Activated naive CD8-positive, alpha-beta T cell treated with anti-CD3 and anti-CD28 coated beads for 36 hours (primary cell): ENCODE data around the gene NRXN3. TPM values are rescaled to one million over a fixed set of nuclear protein-coding genes. Genes with fewer than 3 reads are reported as not detected.

Experiments
- DNase-seq: peaks from one replicate; pipeline ENCODE4 v3.0.0; 2021
- H3K27ac Mint-ChIP-seq: one replicate; pipeline ENCODE4 v1.8.0; 2022; ENCODE audit warnings: mild to moderate bottlenecking, moderate library complexity, mixed read lengths
- H3K27me3 Mint-ChIP-seq: one replicate; pipeline ENCODE4 v1.8.0; 2022; ENCODE audit warnings: mild to moderate bottlenecking, mixed read lengths
- H3K36me3 Mint-ChIP-seq: one replicate; pipeline ENCODE4 v1.8.0; 2021; ENCODE audit warnings: mild to moderate bottlenecking, mixed read lengths
- H3K4me1 Mint-ChIP-seq: one replicate; pipeline ENCODE4 v1.8.0; 2021; ENCODE audit warnings: mixed read lengths
- H3K4me3 Mint-ChIP-seq: one replicate; pipeline ENCODE4 v1.8.0; 2022; ENCODE audit warnings: mild to moderate bottlenecking, moderate library complexity, mixed read lengths
- H3K9me3 Mint-ChIP-seq: one replicate; pipeline ENCODE4 v1.8.0; 2022; ENCODE audit warnings: mixed read lengths
- total RNA-seq, 2 experiments: library from RNA; stranded (reverse); gene quantifications; one replicate each; pipeline ENCODE4 v1.2.3, GENCODE V29; 2021

NRXN3 gene
- total RNA-seq, 2 experiments from 2014 or later, result not detected

DNA sequence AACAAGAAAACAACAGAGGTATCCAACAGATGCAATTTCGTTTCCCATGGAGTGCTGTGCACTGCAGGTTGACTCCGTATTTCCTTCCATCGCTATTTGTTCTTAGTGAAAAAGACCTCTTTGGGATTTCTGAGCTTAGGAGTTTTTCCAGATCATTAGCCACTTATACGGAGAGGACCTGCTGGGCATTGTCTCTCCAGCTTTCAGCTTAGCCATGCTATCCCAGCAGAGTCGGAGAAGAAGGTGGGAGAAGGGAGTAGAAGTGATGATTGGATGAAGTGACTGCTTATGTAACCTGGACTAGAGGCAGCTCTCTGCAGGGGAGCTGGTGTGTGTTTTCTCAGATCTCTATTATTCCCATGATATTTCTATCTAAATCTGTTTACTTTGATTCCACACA is 1303.5 kb downstream of the NRXN3 start:
- no peaks in the 10 kb centered on the region for H3K27me3 Mint-ChIP-seq
- no peak for DNase-seq
- H3K4me1 Mint-ChIP-seq, result no peaks in the 10 kb centered on the region
- peaks cover 1% of the 10 kb centered on the region for H3K9me3 Mint-ChIP-seq
- H3K27ac Mint-ChIP-seq, result no peak overlapping the region
- no peak overlapping the region for H3K4me3 Mint-ChIP-seq
- H3K36me3 Mint-ChIP-seq, result peaks cover 1% of the 10 kb centered on the region

DNA sequence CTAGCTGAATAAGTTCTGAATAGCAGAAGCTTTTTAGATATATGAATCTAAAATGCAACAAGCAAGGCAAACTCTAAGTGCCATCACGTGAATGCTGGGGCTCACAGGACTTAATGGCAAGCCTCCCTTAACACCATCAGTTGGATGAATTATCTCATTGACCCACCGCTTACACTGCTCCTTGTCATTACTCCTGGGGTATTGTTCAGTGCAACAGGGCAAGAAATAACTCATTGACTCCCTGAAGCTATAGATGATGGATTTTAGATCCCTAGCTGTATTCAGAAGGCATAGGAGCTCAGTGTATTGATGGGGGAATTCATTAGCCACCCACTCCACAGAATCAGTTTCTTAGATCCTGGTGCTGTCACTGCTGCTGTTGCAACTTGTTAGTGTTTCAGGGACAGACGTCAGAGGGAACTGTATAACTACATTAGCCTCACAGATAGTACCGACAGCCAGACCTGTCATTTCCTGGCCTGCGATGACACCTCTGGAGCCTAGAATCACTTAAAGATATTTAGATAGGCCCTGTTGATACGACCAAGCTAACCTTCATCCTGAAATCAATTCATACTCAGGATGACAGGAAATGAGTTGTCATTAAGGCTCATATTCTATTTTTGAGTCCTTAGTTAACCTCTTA is 1305.8 kb downstream of the NRXN3 start:
- Mint-ChIP-seq H3K27me3 (no peaks in the 10 kb centered on the region), H3K9me3 (peaks cover 3% of the 10 kb centered on the region), H3K4me1 (no peaks in the 10 kb centered on the region), H3K36me3 (peaks cover 1% of the 10 kb centered on the region), H3K4me3 (no peak overlapping the region), H3K27ac (no peak overlapping the region)
- DNase-seq, result no peak

DNA sequence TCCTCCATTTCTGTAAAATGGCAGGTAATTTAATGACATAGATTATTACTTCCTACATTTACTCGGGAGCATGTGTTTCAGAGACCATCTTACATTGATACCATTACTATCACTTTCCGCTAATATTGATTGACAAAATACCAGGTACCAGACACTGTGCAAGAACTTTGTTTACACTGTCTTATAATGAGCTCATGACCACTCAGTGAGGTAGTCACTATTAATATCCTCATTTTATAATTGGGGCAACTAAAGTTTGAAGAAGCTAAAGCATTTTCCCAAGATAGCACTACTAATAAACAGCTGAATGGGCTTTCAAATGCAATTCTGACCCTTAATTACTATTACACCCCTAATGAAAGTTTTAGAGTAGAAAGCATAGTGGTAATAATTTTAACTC is 1306.4 kb downstream of the NRXN3 start:
- no peak overlapping the region for H3K27ac Mint-ChIP-seq
- H3K4me1 Mint-ChIP-seq, result no peaks in the 10 kb centered on the region
- DNase-seq, result no peak
- no peak overlapping the region for H3K4me3 Mint-ChIP-seq
- peaks cover 1% of the 10 kb centered on the region for H3K36me3 Mint-ChIP-seq
- H3K27me3 Mint-ChIP-seq, result no peaks in the 10 kb centered on the region
- H3K9me3 Mint-ChIP-seq, result peaks cover 3% of the 10 kb centered on the region

- no peak overlapping the region for H3K4me3 Mint-ChIP-seq
- H3K27me3 Mint-ChIP-seq, result no peaks in the 10 kb centered on the region
- H3K27ac Mint-ChIP-seq, result no peak overlapping the region
Observed at GRCh38 chr14:79480212-79480611, 1310.0 kb downstream of the NRXN3 start.

GRCh38 chr14:79482825-79483224 is 1312.7 kb downstream of the NRXN3 start:
- no peak for DNase-seq
- peaks cover 4% of the 10 kb centered on the region for H3K9me3 Mint-ChIP-seq
- no peak overlapping the region for H3K4me3 Mint-ChIP-seq
- H3K27ac Mint-ChIP-seq, result no peak overlapping the region
- H3K4me1 Mint-ChIP-seq, result no peaks in the 10 kb centered on the region
- H3K27me3 Mint-ChIP-seq, result no peaks in the 10 kb centered on the region
- no peaks in the 10 kb centered on the region for H3K36me3 Mint-ChIP-seq

More at GRCh38 chr14:79480212-79480611, 1310.0 kb downstream of the NRXN3 start:
- no peak for DNase-seq
- H3K36me3 Mint-ChIP-seq, result no peaks in the 10 kb centered on the region
- H3K4me1 Mint-ChIP-seq, result no peaks in the 10 kb centered on the region
- H3K9me3 Mint-ChIP-seq, result peaks cover 2% of the 10 kb centered on the region

DNA sequence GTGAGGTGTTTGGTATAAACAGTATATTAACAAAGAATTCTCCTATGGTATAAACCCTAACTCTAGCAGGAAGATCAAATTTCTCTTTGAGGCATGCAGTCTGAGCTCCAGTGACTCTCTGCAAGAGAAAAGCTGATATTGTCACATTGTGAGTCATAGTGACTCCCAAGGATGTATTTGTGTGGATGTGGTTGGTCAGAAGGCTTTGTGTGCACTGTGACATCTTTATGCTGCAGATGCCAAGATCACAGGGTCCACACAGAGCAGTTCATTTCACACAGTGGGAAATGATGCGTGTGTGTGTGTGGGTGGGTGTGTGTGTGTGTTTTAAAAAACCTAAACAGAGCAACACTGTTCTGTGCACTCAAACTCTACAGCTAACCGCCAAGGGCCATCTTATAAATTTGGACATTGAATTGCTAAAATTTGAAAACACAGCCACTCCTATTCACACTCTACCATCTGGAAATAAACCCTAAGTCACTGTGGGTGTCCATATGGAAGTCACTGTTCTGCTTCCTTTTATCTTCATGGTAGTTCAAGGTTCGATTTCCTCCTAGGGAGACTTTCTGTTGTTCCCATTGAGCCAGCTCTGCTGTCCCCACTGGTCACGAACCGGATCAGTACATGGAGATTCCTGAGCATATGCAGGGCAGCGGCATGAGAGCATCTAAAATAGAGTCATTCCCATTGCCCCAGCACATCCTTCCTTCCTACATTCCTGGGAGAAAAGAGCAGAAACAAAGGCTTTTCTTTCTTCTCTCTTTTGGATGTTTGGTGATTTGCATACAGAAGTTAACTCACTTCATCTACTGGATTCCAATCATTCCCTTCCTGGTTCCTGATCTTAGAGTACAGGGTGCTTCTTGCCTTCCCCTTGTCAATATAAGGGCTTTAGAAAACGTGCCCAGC is 1313.6 kb downstream of the NRXN3 start:
- Mint-ChIP-seq H3K36me3 (no peaks in the 10 kb centered on the region), H3K27ac (no peak overlapping the region), H3K4me3 (no peak overlapping the region), H3K9me3 (peaks cover 4% of the 10 kb centered on the region), H3K27me3 (no peaks in the 10 kb centered on the region), H3K4me1 (no peaks in the 10 kb centered on the region)
- DNase-seq, result no peak

- Mint-ChIP-seq H3K4me3 (no peak overlapping the region), H3K27me3 (no peaks in the 10 kb centered on the region), H3K4me1 (no peaks in the 10 kb centered on the region), H3K9me3 (peaks cover 6% of the 10 kb centered on the region), H3K36me3 (no peaks in the 10 kb centered on the region), H3K27ac (no peak overlapping the region)
- no peak for DNase-seq
Observed at GRCh38 chr14:79487632-79488031, 1317.5 kb downstream of the NRXN3 start.

DNA sequence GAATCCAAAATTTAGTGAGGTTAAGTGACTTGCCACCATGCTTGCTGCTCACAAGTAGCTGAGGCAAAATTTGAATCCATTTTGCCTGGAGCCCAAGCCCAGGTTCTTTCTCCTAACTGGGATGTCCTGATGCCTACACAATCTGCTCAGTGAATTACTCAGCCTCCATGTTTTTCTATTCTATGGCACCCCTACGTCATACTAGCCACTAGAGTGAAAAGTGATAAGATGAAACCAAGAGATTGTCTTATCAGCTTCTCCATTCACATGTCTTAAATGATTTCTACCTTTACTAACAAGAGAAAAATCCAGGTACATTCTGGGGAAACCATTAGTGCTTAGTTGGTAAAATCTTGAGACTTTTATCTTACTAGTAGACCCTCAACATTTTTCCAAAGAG is 1321.0 kb downstream of the NRXN3 start:
- Mint-ChIP-seq H3K4me1 (no peaks in the 10 kb centered on the region), H3K27ac (no peak overlapping the region), H3K27me3 (no peaks in the 10 kb centered on the region), H3K4me3 (no peak overlapping the region), H3K9me3 (peaks cover 6% of the 10 kb centered on the region), H3K36me3 (no peaks in the 10 kb centered on the region)
- no peak for DNase-seq

DNA sequence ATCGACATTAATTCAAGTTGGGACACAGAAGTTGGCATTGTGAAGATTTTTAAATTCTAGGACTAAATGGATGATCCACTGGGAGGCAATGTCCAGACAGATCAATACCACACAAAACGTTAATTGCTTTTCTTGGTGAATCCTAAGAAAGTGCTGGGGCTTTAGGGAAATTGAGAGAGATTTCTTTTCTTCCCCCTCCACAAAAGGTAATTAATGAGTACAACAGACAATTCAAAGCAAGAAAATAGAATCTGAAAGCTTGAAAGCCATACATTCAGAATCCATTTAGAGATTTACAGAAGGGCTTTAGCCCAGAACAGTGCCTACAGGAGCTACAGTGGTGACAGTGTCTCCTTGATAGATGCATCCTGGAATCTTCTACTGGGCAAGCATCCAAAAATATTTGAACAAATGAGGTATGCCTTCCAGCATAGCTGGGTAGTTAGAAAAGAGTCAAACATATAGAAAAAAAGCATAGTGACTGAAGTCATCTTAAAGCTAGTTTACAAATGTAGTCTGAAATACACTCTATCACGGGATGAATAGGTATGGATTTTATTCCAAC is 1323.0 kb downstream of the NRXN3 start:
- DNase-seq, result no peak
- no peak overlapping the region for H3K27ac Mint-ChIP-seq
- no peak overlapping the region for H3K4me3 Mint-ChIP-seq
- H3K36me3 Mint-ChIP-seq, result no peaks in the 10 kb centered on the region
- no peaks in the 10 kb centered on the region for H3K27me3 Mint-ChIP-seq
- no peaks in the 10 kb centered on the region for H3K4me1 Mint-ChIP-seq
- peaks cover 4% of the 10 kb centered on the region for H3K9me3 Mint-ChIP-seq

DNA sequence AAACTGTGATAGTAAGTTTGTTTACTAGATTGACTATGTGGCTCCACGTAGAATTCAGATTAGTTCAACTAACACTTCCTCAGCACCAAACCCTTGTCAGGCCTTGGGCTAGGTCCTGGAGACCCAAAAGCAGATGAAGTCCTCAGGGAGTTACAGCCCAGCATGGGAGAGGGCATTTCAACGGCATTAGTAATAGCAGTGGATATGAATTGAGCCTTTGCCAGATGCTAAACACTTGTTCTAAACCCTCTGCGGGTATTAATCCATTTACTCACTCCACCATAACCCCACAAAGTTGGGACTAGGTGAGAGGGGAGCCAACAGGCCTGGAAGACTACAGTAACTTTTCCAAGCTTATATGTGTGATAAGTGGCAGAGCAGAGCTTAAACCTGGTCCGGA is 1326.5 kb downstream of the NRXN3 start:
- H3K27me3 Mint-ChIP-seq, result no peaks in the 10 kb centered on the region
- DNase-seq, result no peak
- no peaks in the 10 kb centered on the region for H3K36me3 Mint-ChIP-seq
- no peaks in the 10 kb centered on the region for H3K4me1 Mint-ChIP-seq
- H3K9me3 Mint-ChIP-seq, result no peaks in the 10 kb centered on the region
- no peak overlapping the region for H3K27ac Mint-ChIP-seq
- no peak overlapping the region for H3K4me3 Mint-ChIP-seq

DNA sequence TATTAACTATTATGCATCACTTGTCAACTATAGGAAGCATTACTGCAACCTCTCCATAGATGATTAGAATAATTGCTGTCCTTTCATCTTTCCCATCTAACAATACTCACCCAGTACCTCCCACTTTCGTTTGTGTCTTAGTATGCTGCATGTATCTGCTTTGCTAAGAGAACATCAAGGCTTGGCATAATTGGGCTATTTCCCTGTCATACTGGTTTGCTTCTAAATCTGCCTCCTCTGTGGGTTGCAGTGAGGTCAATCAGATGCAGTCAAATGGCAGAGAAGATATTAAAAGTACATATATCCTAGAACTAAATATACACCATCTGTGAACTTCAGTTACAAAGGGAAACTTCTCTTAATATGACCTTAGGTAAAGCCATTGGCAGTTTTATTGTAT is 1330.3 kb downstream of the NRXN3 start:
- Mint-ChIP-seq H3K4me1 (no peaks in the 10 kb centered on the region), H3K27me3 (no peaks in the 10 kb centered on the region), H3K36me3 (no peaks in the 10 kb centered on the region), H3K4me3 (no peak overlapping the region), H3K9me3 (no peaks in the 10 kb centered on the region), H3K27ac (no peak overlapping the region)
- DNase-seq, result no peak

GRCh38 chr14:79502136-79502750 is 1332.1 kb downstream of the NRXN3 start:
- no peak overlapping the region for H3K27ac Mint-ChIP-seq
- no peaks in the 10 kb centered on the region for H3K4me1 Mint-ChIP-seq
- H3K27me3 Mint-ChIP-seq, result no peaks in the 10 kb centered on the region
- H3K4me3 Mint-ChIP-seq, result no peak overlapping the region
- no peaks in the 10 kb centered on the region for H3K9me3 Mint-ChIP-seq
- no peak for DNase-seq
- no peaks in the 10 kb centered on the region for H3K36me3 Mint-ChIP-seq

- no peaks in the 10 kb centered on the region for H3K9me3 Mint-ChIP-seq
- H3K27ac Mint-ChIP-seq, result no peak overlapping the region
- no peaks in the 10 kb centered on the region for H3K36me3 Mint-ChIP-seq
- H3K4me3 Mint-ChIP-seq, result no peak overlapping the region
- no peak for DNase-seq
- H3K4me1 Mint-ChIP-seq, result no peaks in the 10 kb centered on the region
- no peaks in the 10 kb centered on the region for H3K27me3 Mint-ChIP-seq
Observed at GRCh38 chr14:79502751-79503148, 1332.6 kb downstream of the NRXN3 start.

- Mint-ChIP-seq H3K27me3 (no peaks in the 10 kb centered on the region), H3K4me3 (no peak overlapping the region), H3K27ac (no peak overlapping the region), H3K4me1 (no peaks in the 10 kb centered on the region), H3K9me3 (peaks cover 3% of the 10 kb centered on the region), H3K36me3 (no peaks in the 10 kb centered on the region)
- DNase-seq, result no peak
Observed at GRCh38 chr14:79510659-79511058, 1340.5 kb downstream of the NRXN3 start.

DNA sequence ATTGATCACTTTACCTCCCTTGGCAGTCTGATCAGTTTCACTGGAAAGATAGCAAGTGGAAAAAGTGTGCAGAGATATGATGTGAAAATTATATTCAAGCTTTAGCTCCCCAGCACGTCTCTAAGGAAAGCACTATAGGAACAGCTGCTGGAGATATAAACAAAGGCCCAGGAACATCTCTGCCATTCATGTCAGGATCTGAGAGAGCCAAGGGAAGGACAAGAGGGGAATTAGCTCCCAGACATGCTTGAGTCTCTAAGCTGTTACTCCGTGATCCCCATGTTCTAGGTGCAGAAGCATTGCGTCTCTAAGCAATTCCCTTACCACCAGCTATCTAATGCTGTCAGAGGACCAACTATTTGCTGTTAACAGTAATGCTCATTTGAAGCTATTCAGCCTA is 1341.0 kb downstream of the NRXN3 start:
- Mint-ChIP-seq H3K36me3 (no peaks in the 10 kb centered on the region), H3K4me1 (no peaks in the 10 kb centered on the region), H3K4me3 (no peak overlapping the region), H3K9me3 (peaks cover 3% of the 10 kb centered on the region), H3K27ac (no peak overlapping the region), H3K27me3 (no peaks in the 10 kb centered on the region)
- no peak for DNase-seq
